Stimulated activated CD8-positive, alpha-beta memory T cell treated with anti-CD3 and anti-CD28 coated beads, Interleukin-7, amount 100 ng/mL, for 1 hour (primary cell): Measurements from ENCODE around the gene USH2A.

Experiments
- DNase-seq, 2 donors: peaks; one replicate each; pipeline ENCODE4 v3.0.0-alpha.2; 2020; ENCODE audit warnings: low read depth in 2 of 2

USH2A gene

GRCh38 chr1:215958841-215959240 is 464.4 kb downstream of the USH2A start:
- no peak for DNase-seq

- DNase-seq = no peak
Observed at GRCh38 chr1:215957663-215958062, 465.6 kb downstream of the USH2A start.

GRCh38 chr1:215932558-215932957 is 490.7 kb downstream of the USH2A start:
- no peak for DNase-seq

GRCh38 chr1:215926670-215927069 is 496.6 kb downstream of the USH2A start:
- DNase-seq = no peak

- DNase-seq = no peak
Observed at GRCh38 chr1:215923129-215923824, 500.0 kb downstream of the USH2A start.

- no peak for DNase-seq
Observed at GRCh38 chr1:215911406-215911968, 511.8 kb downstream of the USH2A start.

GRCh38 chr1:215905493-215906115 is 517.6 kb downstream of the USH2A start:
- DNase-seq = no peak

GRCh38 chr1:215900684-215901083 is 522.6 kb downstream of the USH2A start:
- DNase-seq = no peak

- no peak for DNase-seq
Observed at GRCh38 chr1:215899901-215900300, 523.3 kb downstream of the USH2A start.

GRCh38 chr1:215895893-215896292 is 527.4 kb downstream of the USH2A start:
- no peak for DNase-seq

- DNase-seq = no peak
Observed at GRCh38 chr1:215895276-215895675, 528.0 kb downstream of the USH2A start.

- no peak for DNase-seq
Observed at GRCh38 chr1:215894617-215895016, 528.6 kb downstream of the USH2A start.

GRCh38 chr1:215891266-215892057 is 531.8 kb downstream of the USH2A start:
- DNase-seq = no peak

GRCh38 chr1:215890438-215890837 is 532.8 kb downstream of the USH2A start:
- DNase-seq = no peak

- DNase-seq = no peak
Observed at GRCh38 chr1:215889871-215890270, 533.4 kb downstream of the USH2A start.

GRCh38 chr1:215888159-215888558 is 535.1 kb downstream of the USH2A start:
- no peak for DNase-seq

- DNase-seq = no peak
Observed at GRCh38 chr1:215887627-215888026, 535.6 kb downstream of the USH2A start.

- no peak for DNase-seq
Observed at GRCh38 chr1:215883004-215883403, 540.2 kb downstream of the USH2A start.

GRCh38 chr1:215878843-215879242 is 544.4 kb downstream of the USH2A start:
- no peak for DNase-seq

- no peak for DNase-seq
Observed at GRCh38 chr1:215878128-215878527, 545.1 kb downstream of the USH2A start.

- no peak for DNase-seq
Observed at GRCh38 chr1:215877452-215877951, 545.7 kb downstream of the USH2A start.

- no peak for DNase-seq
Observed at GRCh38 chr1:215875712-215876111, 547.5 kb downstream of the USH2A start.
